GM18909 (cell line): ENCODE data around the gene LSAMP.
"Not testable (repeated sequence)": the region's sequence is repeated elsewhere in the genome, so short reads cannot be mapped to it uniquely, and the experiment has no call there.

Experiments
- ATAC-seq: cut with Tn5 transposase; IDR thresholded peaks from one replicate; pipeline ENCODE4 v1.9.1; 2021; ENCODE audit warnings: mild to moderate bottlenecking; ENCODE audit not compliant: unreplicated experiment, poor library complexity

LSAMP gene

DNA sequence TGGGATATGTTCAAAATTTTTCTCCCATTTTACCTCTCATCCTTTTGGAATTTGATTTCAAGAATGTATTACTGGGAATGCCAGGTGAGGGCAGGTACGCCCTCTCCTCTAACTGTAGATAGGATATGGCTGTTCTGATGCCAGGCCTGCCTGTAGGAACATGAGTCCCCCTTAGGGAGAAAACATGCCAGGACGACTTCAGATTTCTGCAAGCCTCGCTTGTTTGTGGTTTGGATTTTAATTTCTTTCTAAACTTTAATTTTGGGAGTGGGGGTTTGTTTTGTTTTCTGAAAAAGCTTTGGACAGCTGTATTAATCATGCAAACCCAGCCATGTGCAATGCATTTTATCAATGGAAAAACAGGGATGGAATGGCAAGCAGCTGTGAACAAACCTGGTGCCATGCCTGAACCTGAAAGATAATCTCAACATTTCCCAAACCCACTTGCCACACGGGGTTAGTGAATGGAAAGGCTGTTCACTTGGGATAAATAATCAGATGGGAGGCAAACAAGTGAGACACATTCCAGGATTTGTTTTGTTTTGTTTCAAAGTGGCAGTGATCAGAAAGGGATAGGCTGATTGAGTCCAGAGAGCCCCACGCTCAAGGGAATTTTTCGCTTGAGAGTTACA lies 614.4 kb downstream of the LSAMP start:
- ATAC-seq: no peak

GRCh38 chr3:115828401-115828800 lies 616.9 kb downstream of the LSAMP start:
- ATAC-seq: no peak

- no peak for ATAC-seq
Measured at GRCh38 chr3:115827495-115827894, 617.8 kb downstream of the LSAMP start.

DNA sequence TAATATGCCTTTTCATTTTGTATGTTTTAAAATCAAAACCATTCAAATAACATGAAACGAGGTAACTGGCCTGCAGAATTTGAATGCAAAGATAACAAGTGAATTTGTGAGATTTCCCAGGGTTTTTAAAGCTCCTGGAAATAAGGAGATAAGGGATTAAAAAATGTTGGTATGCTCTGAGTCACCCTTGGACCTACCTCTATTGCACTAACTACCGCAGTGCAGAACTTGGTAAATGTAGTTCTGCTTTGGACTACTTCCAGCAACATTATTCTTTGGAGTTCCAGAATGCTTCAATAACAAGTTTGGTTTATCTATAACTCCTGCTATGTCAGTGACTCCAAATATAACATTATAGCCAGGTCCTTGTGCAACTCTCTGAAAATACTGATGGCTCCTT lies 620.2 kb downstream of the LSAMP start:
- ATAC-seq: no peak

GRCh38 chr3:115823083-115823482 lies 622.2 kb downstream of the LSAMP start:
- ATAC-seq: no peak

DNA sequence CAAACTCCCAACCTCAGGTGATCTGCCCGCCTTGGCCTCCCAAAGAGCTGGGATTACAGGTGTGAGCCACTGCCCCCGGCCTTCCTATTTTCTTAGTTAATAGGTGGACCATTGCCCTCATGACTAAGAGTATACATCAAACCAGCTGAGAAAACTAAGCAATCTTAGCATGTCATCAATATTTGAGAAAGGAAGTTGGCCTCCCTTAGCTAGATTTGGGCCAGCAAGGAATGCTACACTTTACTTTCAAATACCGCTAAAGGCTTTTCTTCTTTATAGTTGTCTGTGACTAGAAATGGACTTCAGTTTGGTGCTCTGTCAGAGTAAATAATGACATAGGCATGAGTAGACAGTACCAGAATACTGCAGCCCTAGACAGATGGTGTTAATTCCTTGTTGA lies 622.7 kb downstream of the LSAMP start:
- ATAC-seq: no peak

DNA sequence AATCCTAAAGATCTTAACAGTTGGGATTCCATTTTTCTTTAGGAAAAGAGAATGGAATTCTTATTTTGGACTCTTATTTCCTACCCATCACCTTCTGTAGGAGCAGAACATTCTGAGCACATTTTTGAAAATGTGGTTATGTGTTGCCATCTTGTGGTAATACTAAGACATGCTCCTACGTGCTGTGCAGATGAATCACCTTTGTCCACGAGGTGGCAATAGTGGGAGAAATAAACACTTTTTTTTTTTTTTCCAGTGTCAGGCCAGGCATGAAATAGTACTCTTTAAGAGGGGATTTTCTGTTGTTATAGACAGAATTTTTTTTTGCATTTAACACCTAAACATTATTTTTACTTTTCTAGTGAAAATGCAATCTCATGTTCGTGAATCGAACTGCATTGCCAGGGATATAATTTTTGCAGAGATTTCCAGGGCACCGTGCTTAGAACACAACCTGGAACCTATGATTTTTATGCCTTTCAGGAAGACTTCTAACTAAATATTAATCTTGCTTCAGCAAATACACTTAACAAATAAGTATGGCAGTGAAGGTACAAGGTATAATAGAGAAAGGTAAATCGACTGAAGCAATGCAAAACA lies 625.4 kb downstream of the LSAMP start:
- ATAC-seq: peak; percentile 92

GRCh38 chr3:115814778-115815380 lies 630.4 kb downstream of the LSAMP start:
- no peak for ATAC-seq

DNA sequence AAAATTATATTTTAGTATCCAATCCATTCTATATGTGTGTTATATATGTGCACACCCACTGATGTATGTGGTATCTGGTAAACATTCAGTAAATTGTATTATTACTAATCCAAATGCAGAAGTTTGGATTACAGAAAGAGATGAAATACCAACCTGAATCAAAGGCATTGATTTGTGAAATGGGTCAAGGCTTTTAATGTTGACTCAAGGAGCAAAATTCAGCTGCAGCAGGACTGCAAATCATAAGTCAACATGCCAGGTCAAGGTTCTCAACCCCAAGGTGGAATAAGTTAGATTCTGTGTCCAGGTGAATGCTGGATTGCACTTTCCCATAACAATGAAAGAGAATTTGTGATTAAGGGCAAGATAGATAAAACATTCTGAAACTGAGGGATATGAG lies 631.3 kb downstream of the LSAMP start:
- ATAC-seq: no peak

GRCh38 chr3:115808816-115809215 lies 636.5 kb downstream of the LSAMP start:
- ATAC-seq: no peak

DNA sequence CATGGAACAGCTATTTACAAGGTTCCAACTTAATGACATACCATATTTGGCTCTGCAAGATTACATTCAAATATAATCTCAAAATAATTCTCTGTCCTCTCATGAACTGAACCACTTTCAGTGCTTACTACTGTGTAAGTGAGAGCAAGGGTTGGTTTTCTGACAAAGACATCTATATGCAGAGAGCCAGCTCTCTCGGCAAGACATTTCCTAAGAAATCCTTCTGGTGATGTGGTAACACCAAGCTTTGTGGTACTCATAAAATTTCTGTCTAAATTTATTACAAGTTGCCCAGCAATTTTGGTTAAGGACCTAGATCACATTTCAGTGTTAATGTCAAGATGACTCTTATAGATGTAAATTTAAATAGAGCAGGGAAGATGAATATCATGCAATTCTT lies 637.0 kb downstream of the LSAMP start:
- ATAC-seq: no peak

GRCh38 chr3:115806501-115806900 lies 638.8 kb downstream of the LSAMP start:
- ATAC-seq: no peak

DNA sequence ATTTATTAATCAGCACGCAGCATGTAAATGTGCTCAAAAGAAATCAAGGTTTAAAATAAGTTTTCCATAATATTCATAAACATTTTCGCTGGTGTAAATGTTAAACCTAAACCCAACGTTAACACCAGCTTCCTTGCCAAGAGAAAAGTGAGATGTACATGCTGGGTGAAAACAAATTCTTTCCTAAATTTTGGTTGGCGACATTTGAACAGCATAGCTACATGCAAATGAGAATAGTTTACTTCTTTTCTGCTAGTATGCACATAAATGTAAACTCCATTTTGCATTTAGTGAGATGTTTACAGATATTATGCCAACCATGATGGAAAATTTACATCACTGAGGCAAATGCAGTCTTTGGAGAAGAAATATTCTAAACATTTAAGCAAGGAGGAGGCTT lies 639.8 kb downstream of the LSAMP start:
- ATAC-seq: no peak

DNA sequence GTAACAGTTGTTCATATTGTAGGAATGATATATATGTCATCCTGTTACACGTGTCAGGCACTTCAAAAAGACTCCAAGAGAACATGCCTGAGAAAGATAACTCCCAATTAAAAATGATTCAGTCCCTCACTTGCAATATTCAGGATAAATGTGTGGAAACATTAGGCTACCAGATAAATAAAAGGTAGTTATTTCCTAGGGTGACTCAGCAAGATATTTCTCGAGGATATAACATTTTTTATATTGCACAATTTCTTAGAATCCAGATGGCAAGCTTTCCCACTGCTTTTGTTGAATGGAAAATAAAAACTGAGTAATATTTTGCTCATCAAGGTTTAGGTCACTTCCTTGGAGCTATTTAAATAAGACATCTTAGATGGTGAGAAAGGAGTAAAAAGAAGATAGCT lies 640.6 kb downstream of the LSAMP start:
- no peak for ATAC-seq

DNA sequence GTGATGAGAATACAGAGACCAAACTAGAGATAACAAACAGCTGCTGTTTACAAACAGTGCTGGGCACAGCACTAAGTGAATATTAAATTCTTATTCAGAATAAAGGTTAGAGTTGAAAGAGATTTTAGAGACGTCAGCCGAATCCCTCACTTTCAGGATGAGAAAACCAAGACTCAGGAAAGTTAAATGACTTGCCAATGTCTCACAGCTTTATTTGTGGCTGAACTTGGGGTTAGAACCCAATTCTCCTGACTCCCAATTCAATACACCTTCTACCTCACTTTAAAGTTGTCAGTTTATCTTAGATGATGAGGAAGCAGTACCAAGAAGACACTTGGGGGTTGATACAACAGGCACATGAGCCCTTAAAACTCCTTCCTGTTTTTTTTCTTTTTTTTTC lies 641.1 kb downstream of the LSAMP start:
- no peak for ATAC-seq

DNA sequence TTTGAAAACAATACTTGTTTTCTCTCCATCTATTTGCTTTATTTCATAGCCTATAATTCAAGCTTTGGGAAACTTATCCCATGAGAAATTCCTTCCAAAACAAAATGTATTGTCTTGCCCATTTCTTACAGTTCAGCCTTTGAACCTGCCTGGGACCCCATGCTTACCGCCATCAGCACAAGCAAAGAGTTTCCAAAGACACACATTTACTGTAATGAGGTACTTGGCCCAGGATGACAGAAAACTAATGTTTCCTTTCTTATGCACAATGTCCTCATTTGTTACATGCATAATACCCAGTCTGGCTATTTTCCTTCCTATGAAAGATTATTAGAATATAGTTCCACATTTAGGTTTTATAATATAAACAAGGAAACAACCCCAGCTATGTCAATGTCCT lies 641.6 kb downstream of the LSAMP start:
- ATAC-seq: no peak

- no peak for ATAC-seq
Measured at GRCh38 chr3:115800489-115801075, 644.7 kb downstream of the LSAMP start.

DNA sequence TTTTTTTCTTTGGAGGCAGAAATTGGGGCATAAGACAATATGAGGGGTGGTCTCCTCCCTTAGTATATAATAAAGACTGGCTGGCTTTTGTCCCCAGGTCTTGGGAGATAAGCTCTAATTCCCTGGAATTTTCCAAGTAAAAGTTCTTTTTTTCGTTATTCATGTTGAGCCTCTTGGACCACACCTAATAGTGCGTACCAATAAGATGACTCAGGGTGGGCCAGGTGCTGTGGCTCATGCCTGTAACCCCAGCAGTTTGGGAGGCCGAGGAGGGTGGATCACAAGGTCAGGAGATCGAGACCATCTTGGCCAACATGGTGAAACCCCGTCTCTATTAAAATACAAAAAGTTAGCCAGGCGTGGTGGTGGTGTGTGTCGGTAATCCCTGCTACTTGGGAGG lies 645.2 kb downstream of the LSAMP start:
- not testable (repeated sequence) for ATAC-seq

GRCh38 chr3:115792206-115792955 lies 652.9 kb downstream of the LSAMP start:
- ATAC-seq: peak; percentile 96

DNA sequence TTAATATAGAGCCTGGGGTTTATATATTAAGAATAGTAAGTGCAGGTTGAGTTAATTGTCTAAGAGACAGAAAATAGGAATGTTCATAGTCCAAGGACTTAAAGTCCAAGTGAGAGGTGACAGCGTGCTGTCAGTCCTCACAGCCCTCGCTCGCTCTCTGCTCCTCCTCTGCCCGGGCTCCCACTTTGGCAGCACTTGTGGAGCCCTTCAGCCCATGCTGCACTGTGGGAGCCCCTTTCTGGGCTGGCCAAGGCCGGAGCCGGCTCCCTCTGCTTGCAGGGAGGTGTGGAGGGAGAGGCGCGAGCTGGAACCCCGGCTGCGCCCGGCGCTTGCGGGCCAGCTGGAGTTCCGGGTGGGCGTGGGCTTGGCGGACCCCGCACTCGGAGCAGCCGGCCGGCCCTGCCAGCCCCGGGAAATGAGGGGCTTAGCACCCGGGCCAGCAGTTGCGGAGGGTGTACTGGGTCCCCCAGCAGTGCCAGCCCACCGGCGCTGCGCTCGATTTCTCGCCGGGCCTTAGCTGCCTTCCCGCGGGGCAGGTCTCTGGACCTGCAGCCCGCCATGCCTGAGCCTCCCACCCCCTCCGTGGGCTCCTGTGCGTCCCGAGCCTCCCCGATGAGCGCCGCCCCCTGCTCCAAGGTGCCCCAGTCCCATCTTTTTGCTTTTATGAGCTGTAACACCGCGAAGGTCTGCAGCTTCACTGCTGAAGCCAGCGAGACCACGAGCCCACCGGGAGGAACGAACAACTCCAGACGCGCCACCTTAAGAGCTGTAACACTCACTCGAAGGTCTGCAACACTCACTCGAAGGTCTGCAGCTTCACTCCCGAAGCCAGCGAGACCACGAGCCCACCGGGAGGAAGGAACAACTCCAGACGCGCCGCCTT lies 653.8 kb downstream of the LSAMP start:
- not testable (repeated sequence) for ATAC-seq
